Breast epithelium (tissue), 3 donors: ENCODE results near the gene DMP1.

ENCODE experiments used
- CTCF ChIP-seq, 3 donors: fragments of 450-650 bp; IDR thresholded peaks; one replicate each; pipeline ENCODE4 v1.5.1; 2016 to 2017; ENCODE audit warnings: antibody characterized with exemption in 3 of 3, mild to moderate bottlenecking in 3 of 3, moderate library complexity in 3 of 3
- POLR2A ChIP-seq: fragments of 450-650 bp; IDR thresholded peaks from one replicate; pipeline ENCODE4 v1.6.1; 2016; ENCODE audit warnings: antibody characterized with exemption, mild to moderate bottlenecking, moderate library complexity
- POLR2AphosphoS5 ChIP-seq, 3 donors: sonication (generic); formaldehyde crosslinking; IDR thresholded peaks; one replicate each; pipeline ENCODE4 v1.6.1; 2017; ENCODE audit warnings: antibody characterized with exemption in 3 of 3

- TF ChIP-seq CTCF (IDR thresholded peaks at IDR 0.05): no peak
- TF ChIP-seq POLR2AphosphoS5 (IDR thresholded peaks at IDR 0.05): no peak
- no peak for TF ChIP-seq POLR2A
These were observed 858 bp downstream of the DMP1 start for GRCh38 chr4:87650938-87651337.
